ENCODE measurements around the gene AZIN2. TPM values are rescaled to one million over a fixed set of nuclear protein-coding genes. Genes with fewer than 3 reads are reported as not detected.

Gene AZIN2
- total and polyA plus RNA-seq, 5 experiments from 2014 or later = 5.9 to 11.3 (median 10.6) TPM

DNA sequence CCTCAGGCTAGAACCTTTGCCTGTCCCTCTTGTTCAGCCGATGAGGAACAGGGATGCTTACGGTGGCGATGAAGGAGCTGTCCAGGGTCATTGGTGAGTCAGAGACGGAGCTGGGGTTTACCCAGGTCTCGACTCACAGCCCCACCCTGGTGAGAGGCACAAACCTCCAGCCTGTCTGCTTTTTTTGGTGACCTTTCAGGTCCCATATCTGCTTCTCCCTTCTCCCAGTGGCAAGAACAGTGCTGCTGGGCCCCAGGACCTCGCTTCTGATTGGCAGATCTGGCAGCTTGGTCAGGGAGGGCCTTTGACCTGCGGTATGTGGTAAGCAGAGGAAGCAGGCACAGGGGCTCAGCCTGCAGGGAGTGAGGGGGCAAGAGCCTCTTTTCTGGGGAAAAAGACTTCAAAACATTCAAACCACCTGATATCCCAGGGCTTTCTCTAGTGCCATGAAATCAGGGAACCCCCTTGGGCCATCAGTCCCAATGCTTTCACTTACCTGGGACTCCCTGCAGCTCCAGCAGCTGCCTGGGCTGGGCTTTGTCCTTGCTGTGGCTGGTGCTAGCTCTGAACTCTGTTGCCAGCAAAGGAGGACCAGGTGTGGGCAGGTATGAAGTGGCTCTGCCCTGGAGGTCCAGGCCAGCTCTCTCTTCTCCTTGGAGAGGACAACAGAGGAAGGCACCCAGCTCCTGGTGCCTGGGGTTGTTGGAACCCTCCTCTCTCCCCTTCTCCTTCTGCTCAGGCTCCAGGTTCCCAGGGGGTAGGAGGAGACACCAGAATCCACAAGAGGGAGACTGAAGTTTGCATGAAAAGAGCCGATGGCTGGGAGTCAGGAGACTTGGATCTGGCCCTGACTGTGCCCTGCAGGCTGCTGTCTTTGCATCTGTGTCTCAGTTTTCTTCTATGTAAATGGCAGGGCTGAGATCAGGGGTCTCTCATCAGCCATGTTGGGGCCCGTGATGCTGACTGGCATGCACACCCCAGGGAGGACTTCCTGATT, 59.5 kb downstream of the AZIN2 start:
- Mint-ChIP-seq H3K27me3 (no peaks in the 10 kb centered on the region), H3K27ac (peak overlapping the region in 3 of 10 donors; percentile 13 to 88 (median 48)), H3K4me1 (peaks cover 6 to 27% (median 17%) of the 10 kb centered on the region in 4 donors), H3K36me3 (peaks cover 0 to 3% (median 0%) of the 10 kb centered on the region in 3 donors), H3K9me3 (no peaks in the 10 kb centered on the region), H3K4me3 (no peak overlapping the region)
- POLR2A ChIA-PET = no interaction called here
- DNase-seq (no peak), ATAC-seq (no peak)

DNA sequence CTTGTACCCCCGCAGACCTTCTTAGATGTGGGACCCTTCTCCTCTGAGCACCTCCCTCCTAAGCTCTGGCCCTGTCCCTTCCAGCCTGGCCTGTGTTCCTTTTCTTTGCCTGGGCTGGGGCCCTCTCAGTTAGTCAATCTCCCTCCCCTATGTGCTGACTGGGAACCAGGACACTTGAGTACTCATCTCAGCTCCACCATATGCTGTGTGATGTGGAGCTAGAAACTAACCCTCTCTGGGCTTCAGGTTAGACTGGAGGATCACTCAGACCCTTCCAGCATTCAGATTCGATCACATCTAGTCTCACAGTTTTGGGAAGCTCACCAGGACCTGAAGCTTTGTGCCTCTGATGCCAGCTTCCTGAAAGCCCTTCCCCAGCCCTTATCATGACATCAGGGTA, 60.3 kb downstream of the AZIN2 start:
- H3K36me3 Mint-ChIP-seq = peaks cover 0 to 6% (median 0%) of the 10 kb centered on the region in 3 donors
- POLR2A ChIA-PET = no interaction called here

DNA sequence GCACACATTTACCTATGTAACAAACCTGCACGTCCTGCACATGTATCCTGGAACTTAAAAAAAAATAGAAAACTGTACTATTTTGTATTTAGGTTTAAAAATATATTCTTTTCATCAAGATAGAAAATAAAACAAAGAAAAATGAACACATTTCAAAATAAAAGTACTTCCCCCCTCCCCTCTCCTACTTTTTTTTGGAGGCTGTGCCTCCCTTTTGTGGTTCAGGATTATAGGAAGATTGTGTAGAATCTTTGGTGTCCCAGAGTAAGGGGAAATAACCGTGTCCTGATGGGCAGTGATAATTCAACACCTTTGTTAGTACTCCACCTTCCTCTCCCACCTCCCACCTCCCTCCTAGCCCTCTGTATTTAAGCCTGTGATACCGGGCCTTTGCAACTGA, 60.8 kb downstream of the AZIN2 start:
- POLR2A ChIA-PET = no interaction called here
- H3K4me3 Mint-ChIP-seq = no peak overlapping the region
- ATAC-seq (no peak), DNase-seq (no peak)
- peaks cover 6 to 27% (median 17%) of the 10 kb centered on the region in 4 donors for H3K4me1 Mint-ChIP-seq
- no peaks in the 10 kb centered on the region for H3K27me3 Mint-ChIP-seq
- H3K27ac Mint-ChIP-seq = peak overlapping the region in 2 of 10 donors; percentile 33 to 88
- peaks cover 0 to 10% (median 0%) of the 10 kb centered on the region in 3 donors for H3K36me3 Mint-ChIP-seq
- H3K9me3 Mint-ChIP-seq = no peaks in the 10 kb centered on the region

More for the DNA sequence above, 60.3 kb downstream of the AZIN2 start:
- H3K9me3 Mint-ChIP-seq = no peaks in the 10 kb centered on the region
- H3K4me1 Mint-ChIP-seq = peaks cover 6 to 27% (median 15%) of the 10 kb centered on the region in 4 donors
- H3K4me3 Mint-ChIP-seq = no peak overlapping the region
- ATAC-seq (no peak), DNase-seq (no peak)
- H3K27ac Mint-ChIP-seq = peak overlapping the region in 4 of 10 donors; percentile 43 to 88 (median 61)
- H3K27me3 Mint-ChIP-seq = no peaks in the 10 kb centered on the region

DNA sequence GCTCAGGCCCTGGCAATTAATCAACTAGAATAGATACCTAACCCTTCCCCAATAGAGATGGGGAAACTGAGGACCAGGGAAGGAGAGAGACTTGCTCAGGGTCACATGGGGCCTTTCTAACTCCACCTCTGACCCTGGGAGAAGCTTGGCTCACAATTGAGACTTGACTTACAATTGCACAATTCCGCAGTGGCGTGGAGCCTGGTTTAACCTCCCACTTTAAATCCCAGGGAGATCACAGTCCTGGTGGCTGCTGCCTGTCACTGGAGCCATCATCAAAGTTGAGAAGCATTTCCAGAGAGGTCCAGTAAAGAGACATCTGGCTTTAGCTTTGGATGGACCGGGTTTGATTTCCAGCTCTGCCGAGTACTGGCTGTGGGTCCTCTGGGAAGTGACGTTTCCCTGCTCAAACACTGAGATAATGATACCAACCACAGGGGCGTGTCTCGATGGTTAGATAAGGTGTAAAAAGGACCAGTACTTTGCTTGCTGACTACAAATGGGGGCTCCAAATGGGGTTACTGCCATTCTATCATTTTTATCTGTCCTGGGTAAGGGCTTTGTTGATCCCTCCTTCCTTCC, 61.6 kb downstream of the AZIN2 start:
- H3K9me3 Mint-ChIP-seq = no peaks in the 10 kb centered on the region
- no peak overlapping the region for H3K4me3 Mint-ChIP-seq
- peaks cover 0 to 13% (median 0%) of the 10 kb centered on the region in 3 donors for H3K36me3 Mint-ChIP-seq
- H3K27me3 Mint-ChIP-seq = no peaks in the 10 kb centered on the region
- peaks cover 6 to 27% (median 17%) of the 10 kb centered on the region in 4 donors for H3K4me1 Mint-ChIP-seq
- no peak for DNase-seq
- no peak overlapping the region for H3K27ac Mint-ChIP-seq
- POLR2A ChIA-PET = interaction anchor here (1.1 kb wide), 1 partner anchor 15 kb away, joined by 4 read pairs; no protein-coding TSS in a partner anchor
- ATAC-seq = no peak

DNA sequence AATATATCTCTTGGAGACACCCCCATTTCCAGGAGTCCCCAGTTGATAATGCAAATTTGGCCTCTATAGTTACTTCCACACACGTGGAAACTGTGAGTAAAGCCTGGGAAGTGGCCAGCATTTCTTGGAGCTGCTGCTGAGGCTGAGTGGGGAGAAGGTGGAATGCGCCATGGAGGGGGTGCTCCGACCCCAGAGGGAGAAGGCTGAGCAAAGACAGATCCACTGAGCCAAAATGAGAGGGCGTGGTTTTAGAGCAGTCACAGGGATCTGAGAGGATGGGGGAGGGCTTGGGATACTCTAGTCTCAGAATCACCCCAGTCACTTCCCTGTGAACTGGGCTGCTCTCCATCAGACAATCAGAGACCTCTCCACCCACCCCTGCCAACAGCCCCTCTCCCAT, 62.2 kb downstream of the AZIN2 start:
- ATAC-seq (no peak), DNase-seq (no peak)
- Mint-ChIP-seq H3K36me3 (peaks cover 0 to 13% (median 0%) of the 10 kb centered on the region in 3 donors), H3K4me3 (no peak overlapping the region), H3K27me3 (no peaks in the 10 kb centered on the region), H3K9me3 (no peaks in the 10 kb centered on the region), H3K27ac (peak overlapping the region in 5 of 10 donors; percentile 31 to 82 (median 49)), H3K4me1 (peaks cover 6 to 21% (median 14%) of the 10 kb centered on the region in 4 donors)
- POLR2A ChIA-PET = interaction anchor here (1.1 kb wide), 1 partner anchor 16 kb away, joined by 4 read pairs; no protein-coding TSS in a partner anchor

DNA sequence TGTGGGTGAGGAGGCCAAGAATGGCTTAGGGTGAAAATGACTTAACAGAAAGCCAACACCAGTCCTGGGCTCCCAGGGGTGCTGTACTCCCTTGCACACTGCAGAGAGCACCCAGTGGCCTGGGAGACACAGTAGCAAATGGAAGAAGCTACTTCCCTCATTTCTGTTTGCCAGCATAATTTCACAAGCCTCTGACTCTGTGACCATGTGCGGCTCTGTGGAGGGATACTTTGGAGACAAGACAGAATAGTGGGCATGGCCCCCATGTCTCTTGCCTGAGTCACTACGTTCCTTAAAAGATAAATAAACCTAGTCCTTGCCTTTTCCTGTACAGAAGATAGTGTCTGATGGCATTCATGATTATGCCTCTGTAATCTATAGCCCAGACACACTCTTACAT, 62.7 kb downstream of the AZIN2 start:
- peaks cover 6 to 21% (median 14%) of the 10 kb centered on the region in 4 donors for H3K4me1 Mint-ChIP-seq

DNA sequence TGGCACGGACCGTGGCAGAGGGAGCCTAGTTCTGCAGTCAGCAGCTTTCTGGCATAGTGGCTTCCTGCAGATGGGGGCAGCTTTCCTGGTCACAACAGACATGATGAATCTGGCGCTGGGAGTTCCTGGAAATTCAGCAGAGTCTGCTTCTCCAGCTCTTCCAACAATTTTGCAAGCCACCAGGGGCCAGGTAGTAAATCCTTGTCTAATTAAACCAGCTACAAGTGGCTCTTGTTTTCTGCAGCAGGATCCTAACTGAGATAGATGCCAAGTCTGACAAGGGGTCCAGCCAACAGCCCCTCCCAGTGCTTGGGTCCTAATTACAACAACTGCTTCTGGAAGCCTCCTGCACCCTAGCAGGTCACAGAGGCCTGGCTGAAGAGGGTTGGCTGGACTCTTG, 65.0 kb downstream of the AZIN2 start:
- H3K9me3 Mint-ChIP-seq = no peaks in the 10 kb centered on the region
- ATAC-seq (no peak), DNase-seq (no peak)
- peaks cover 5 to 9% (median 6%) of the 10 kb centered on the region in 4 donors for H3K4me1 Mint-ChIP-seq
- POLR2A ChIA-PET = interaction anchor here (0.9 kb wide), 1 partner anchor 19 kb away, joined by 3 read pairs; no protein-coding TSS in a partner anchor
- peak overlapping the region in 1 of 10 donors; percentile 34 for H3K27ac Mint-ChIP-seq
- peaks cover 0 to 15% (median 3%) of the 10 kb centered on the region in 3 donors for H3K36me3 Mint-ChIP-seq
- no peak overlapping the region for H3K4me3 Mint-ChIP-seq
- no peaks in the 10 kb centered on the region for H3K27me3 Mint-ChIP-seq

More for the DNA sequence above, 62.7 kb downstream of the AZIN2 start:
- POLR2A ChIA-PET = interaction anchor here (1.1 kb wide), 1 partner anchor 16 kb away, joined by 4 read pairs; no protein-coding TSS in a partner anchor
- no peaks in the 10 kb centered on the region for H3K27me3 Mint-ChIP-seq
- H3K36me3 Mint-ChIP-seq = peaks cover 0 to 13% (median 0%) of the 10 kb centered on the region in 3 donors
- no peak for ATAC-seq
- H3K4me3 Mint-ChIP-seq = no peak overlapping the region
- no peaks in the 10 kb centered on the region for H3K9me3 Mint-ChIP-seq
- DNase-seq = no peak
- H3K27ac Mint-ChIP-seq = peak overlapping the region in 5 of 10 donors; percentile 10 to 43 (median 37)

DNA sequence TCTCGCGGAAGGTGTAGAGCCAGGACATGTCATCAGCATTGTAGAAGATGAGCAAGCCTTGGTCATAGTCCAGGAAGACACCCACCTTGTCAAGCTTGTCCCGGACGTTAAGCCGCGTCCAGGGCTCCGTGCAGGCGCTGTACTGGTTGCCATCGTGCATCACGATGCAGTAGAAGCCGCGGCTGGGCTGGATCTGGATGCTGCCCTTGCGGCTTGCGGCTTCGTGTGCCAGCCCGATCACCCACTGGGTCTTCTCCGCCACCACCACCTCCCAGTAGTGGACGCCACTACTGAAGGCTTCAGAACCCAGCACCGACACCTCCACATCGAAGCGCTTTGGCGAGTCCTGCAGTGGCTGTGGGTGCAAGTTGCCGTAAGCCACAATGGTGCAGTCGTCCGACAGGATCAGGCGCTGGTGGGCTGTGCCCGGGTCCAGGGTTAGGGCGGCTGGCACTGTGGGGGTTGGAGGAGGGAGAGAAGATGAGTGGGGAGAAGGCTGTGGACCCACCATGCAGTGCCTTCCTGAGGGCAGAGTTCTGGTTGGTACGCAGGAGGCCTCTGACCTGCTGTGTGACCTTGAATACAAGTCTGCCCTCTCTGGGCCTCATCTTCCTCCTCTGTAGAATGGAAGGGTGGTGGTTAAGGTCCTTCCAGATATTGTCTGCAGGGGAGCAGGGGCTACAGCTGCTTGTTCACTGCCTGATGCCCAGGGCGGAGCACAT, 66.5 kb downstream of the AZIN2 start:
- DNase-seq (no peak), ATAC-seq (no peak)
- H3K27ac Mint-ChIP-seq = peak overlapping the region in 3 of 10 donors; percentile 15 to 57 (median 54)
- no peaks in the 10 kb centered on the region for H3K9me3 Mint-ChIP-seq
- peaks cover 0 to 5% (median 2%) of the 10 kb centered on the region in 4 donors for H3K4me1 Mint-ChIP-seq
- POLR2A ChIA-PET = no interaction called here
- no peaks in the 10 kb centered on the region for H3K27me3 Mint-ChIP-seq
- H3K4me3 Mint-ChIP-seq = no peak overlapping the region
- H3K36me3 Mint-ChIP-seq = peaks cover 0 to 22% (median 3%) of the 10 kb centered on the region in 3 donors

DNA sequence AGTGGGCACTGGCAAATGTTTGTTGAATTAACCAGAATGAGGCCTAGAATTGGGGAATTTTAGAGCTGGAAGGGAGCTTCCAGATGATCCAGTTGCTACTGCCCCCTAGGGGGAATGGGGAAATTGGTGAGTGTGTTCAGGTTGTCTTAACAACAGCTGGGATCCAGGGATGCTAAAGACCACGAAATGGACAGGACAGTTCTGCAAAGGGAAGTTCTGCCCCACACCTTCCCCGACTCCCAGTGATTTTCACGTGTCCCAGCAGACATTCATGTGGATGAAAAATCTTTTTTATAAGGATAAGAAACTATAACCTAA, 67.0 kb downstream of the AZIN2 start:
- POLR2A ChIA-PET = no interaction called here
- no peak for DNase-seq
- H3K9me3 Mint-ChIP-seq = no peaks in the 10 kb centered on the region

DNA sequence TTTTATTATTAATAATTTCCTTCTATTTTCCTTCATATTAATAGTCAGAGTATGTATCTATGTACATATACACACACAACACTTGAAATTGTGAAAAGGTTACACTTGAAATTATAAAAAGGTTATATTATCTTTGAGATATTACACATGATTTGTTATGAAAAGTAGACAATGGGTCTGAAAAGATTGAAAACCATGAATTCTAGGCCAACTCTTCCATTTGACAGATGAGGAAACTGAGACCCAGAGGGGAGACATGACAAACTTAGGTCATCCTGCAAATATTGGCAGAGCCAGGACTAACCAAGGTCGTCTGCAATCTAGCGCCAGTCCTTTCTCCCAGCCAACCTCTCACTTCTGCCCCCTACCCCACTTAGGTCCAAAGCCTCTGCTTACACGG, 67.7 kb downstream of the AZIN2 start:
- Mint-ChIP-seq H3K9me3 (no peaks in the 10 kb centered on the region), H3K27me3 (no peaks in the 10 kb centered on the region), H3K4me1 (peaks cover 0 to 8% (median 6%) of the 10 kb centered on the region in 4 donors), H3K4me3 (no peak overlapping the region), H3K27ac (peak overlapping the region in 1 of 10 donors; percentile 77), H3K36me3 (peaks cover 0 to 24% (median 3%) of the 10 kb centered on the region in 3 donors)
- POLR2A ChIA-PET = no interaction called here
- DNase-seq = no peak
- ATAC-seq = no peak

More for the DNA sequence above, 67.0 kb downstream of the AZIN2 start:
- Mint-ChIP-seq H3K27me3 (no peaks in the 10 kb centered on the region), H3K4me1 (peaks cover 0 to 7% (median 6%) of the 10 kb centered on the region in 4 donors), H3K4me3 (no peak overlapping the region), H3K36me3 (peaks cover 0 to 24% (median 3%) of the 10 kb centered on the region in 3 donors), H3K27ac (peak overlapping the region in 1 of 10 donors; percentile 15)
- no peak for ATAC-seq

DNA sequence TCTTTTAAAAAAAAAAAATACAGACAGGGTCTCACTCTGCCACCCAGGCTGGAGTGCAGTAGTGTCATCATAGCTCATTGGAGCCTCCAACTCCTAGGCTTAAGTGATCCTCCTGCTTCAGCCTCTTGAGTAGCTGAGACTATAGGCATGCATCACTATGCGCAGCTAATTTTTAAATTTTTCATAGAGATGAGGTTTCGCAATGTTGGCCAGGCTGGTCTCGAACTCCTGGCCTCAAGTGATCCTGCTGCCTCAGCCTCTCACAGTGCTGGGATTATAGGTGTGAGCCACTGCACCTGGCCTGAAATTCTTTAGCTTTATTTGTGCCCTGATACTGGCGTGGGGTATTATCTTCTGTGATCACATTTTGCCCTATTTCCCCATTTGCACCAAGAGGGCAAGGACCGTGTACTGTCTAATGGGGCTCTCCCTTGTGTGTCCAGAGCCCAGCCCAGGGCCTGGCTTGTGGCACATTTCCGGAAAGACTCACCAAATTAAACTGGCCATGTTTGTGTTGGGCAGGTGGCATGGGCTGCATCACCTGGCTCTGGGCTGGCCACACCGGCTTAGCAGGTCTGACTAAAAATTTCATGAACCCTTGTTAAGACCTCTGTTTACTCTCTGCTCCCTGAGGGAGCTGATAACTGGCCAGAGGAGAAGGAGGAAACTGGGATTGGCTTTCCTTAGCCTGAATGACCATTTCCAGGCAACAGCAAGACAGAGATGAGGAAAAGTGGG, 68.7 kb downstream of the AZIN2 start:
- Mint-ChIP-seq H3K27ac (peak overlapping the region in 1 of 10 donors; percentile 61), H3K27me3 (no peaks in the 10 kb centered on the region), H3K4me3 (no peak overlapping the region), H3K4me1 (peaks cover 0 to 11% (median 7%) of the 10 kb centered on the region in 4 donors), H3K9me3 (no peaks in the 10 kb centered on the region), H3K36me3 (peaks cover 0 to 26% (median 3%) of the 10 kb centered on the region in 3 donors)
- POLR2A ChIA-PET = no interaction called here
- DNase-seq (no peak), ATAC-seq (no peak)

DNA sequence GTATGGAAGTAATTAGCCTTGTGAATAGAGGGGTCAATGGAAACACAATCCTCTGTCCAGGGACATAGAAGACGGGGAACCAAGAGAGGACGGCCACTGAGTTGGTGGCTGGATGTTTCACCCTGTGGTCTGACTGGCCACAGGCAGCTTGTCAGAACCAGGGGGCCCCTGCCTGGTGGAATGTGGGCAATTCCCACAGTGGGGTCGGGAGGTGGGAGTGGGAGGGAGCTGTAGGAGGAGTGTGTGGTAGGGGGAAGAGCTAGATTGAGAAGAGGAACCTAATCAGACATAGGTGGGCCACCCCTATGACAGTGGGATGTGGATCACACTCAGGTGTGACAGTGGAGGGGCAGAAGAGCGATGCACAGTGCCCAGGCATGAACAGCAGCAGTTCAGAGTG, 69.6 kb downstream of the AZIN2 start:
- Mint-ChIP-seq H3K4me3 (no peak overlapping the region), H3K36me3 (peaks cover 0 to 24% (median 3%) of the 10 kb centered on the region in 3 donors), H3K9me3 (no peaks in the 10 kb centered on the region), H3K27me3 (no peaks in the 10 kb centered on the region), H3K4me1 (peaks cover 0 to 11% (median 7%) of the 10 kb centered on the region in 4 donors), H3K27ac (peak overlapping the region in 4 of 10 donors; percentile 10 to 72 (median 14))
- POLR2A ChIA-PET = no interaction called here
- DNase-seq (no peak), ATAC-seq (no peak)

Data from naive thymus-derived CD8-positive, alpha-beta T cell (primary cell).